Activated T-helper 17 cell treated with anti-CD3 and anti-CD28 coated beads, Interleukin-2, amount 50 U/mL, for 72 hours (primary cell): Measurements from ENCODE around the gene DNM3. TPM values are rescaled to one million over a fixed set of nuclear protein-coding genes. Genes with fewer than 3 reads are reported as not detected.
A peak's percentile ranks its signal among the peaks of the same experiment; 100 is the strongest.
"Not testable (repeated sequence)": the region's sequence is repeated elsewhere in the genome, so short reads cannot be mapped to it uniquely, and the experiment has no call there.

Source experiments
- ATAC-seq: fragments of 150-1000 bp; cut with Tn5 transposase; replicated peaks from 2 replicates; pipeline ENCODE4 v1.10.0; 2021; ENCODE audit warnings: mild to moderate bottlenecking, moderate library complexity
- H3K27ac Mint-ChIP-seq: one replicate; pipeline ENCODE4 v1.8.0; 2022; ENCODE audit warnings: mixed read lengths
- H3K27me3 Mint-ChIP-seq: one replicate; pipeline ENCODE4 v1.8.0; 2022; ENCODE audit warnings: mixed read lengths
- H3K36me3 Mint-ChIP-seq: one replicate; pipeline ENCODE4 v1.8.0; 2022; ENCODE audit warnings: low read depth, mild to moderate bottlenecking, mixed read lengths
- H3K4me1 Mint-ChIP-seq: one replicate; pipeline ENCODE4 v1.8.0; 2022; ENCODE audit warnings: mixed read lengths
- H3K4me3 Mint-ChIP-seq: one replicate; pipeline ENCODE4 v1.8.0; 2022; ENCODE audit warnings: mild to moderate bottlenecking, mixed read lengths
- H3K9me3 Mint-ChIP-seq: one replicate; pipeline ENCODE4 v1.8.0; 2022; ENCODE audit warnings: mixed read lengths
- total RNA-seq, 2 donors: library from RNA; stranded (reverse); gene quantifications; one replicate each; pipeline ENCODE4 v1.2.3, GENCODE V29; 2022

DNM3 gene
- 1 to 10 TPM; 3.0 to 5.8 TPM for total RNA-seq

GRCh38 chr1:171841050-171841910 is at the start of gene DNM3:
TSS of gene DNM3 (plus strand) at chr1:171841498. CDS start at chr1:171841657, 159 bp downstream.
- H3K36me3 Mint-ChIP-seq, result no peaks in the 10 kb centered on the region
- peak within 1 kb of the TSS; percentile 82 for H3K4me3 Mint-ChIP-seq
- peaks cover 14% of the 10 kb centered on the region for H3K27me3 Mint-ChIP-seq
- peak; percentile 94 for ATAC-seq
- no peaks in the 10 kb centered on the region for H3K9me3 Mint-ChIP-seq
- H3K27ac Mint-ChIP-seq, result peak within 1 kb of the TSS; percentile 71
- peaks cover 14% of the 10 kb centered on the region for H3K4me1 Mint-ChIP-seq

DNA sequence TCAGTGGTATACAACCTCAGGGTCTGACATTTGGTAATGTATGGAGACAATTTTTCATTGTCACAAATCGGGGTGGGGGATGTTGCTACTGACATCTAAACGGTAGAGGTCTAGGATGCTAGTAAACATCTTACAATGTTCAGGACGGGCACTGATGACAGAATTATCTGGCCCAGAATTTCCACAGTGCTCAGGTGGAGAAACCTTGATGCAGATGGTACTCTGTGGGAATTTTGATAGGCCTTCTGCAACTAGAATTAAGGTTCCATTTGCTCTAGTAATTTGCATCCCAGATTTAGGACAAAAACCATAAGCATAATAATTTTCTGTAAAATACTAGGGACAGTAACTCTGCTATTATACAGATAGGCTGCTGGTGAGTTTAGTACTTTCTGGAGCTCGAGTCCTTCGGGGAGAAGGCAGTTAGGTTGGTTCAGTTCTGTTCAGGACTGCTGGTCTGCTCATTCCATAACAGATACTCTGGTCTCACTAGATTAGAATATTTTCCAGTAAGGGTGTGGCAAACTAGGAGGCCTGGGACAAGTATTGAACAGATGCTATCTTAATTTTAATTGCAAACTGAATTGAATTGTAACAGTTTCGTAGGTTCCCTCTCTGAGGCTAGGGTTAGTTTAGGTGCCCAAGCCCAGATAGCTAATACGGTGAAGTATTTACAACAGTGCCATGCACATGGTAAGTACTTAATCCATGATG is 48.5 kb upstream of the DNM3 start:
- no peak for ATAC-seq
- no peaks in the 10 kb centered on the region for H3K27me3 Mint-ChIP-seq
- H3K4me1 Mint-ChIP-seq, result peaks cover 18% of the 10 kb centered on the region
- H3K9me3 Mint-ChIP-seq, result no peaks in the 10 kb centered on the region
- H3K4me3 Mint-ChIP-seq, result peak overlapping the region; percentile 78
- H3K36me3 Mint-ChIP-seq, result peaks cover 100% of the 10 kb centered on the region
- peak overlapping the region; percentile 98 for H3K27ac Mint-ChIP-seq

DNA sequence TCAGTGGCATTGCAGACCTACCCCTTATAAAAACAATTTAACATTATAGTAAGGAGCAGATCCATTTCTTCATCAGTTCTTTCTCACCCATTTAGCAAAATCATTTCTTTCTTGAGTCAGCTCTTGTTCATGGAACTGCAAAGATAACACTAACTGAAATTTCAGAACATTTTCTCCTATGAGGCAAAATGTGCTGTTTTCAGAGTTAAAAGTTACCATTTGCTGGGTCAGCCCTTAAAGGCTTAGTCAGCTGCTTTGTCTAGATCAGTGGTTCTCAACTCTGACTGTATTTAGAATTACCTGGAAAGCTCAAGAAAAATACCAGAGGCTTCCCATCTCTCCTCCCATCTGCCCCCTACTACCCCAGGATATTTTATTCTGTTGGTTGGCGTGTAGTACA is 47.7 kb upstream of the DNM3 start:
- no peaks in the 10 kb centered on the region for H3K9me3 Mint-ChIP-seq
- peaks cover 99% of the 10 kb centered on the region for H3K36me3 Mint-ChIP-seq
- H3K27ac Mint-ChIP-seq, result peak overlapping the region; percentile 98
- peak; percentile 64 for ATAC-seq
- no peaks in the 10 kb centered on the region for H3K27me3 Mint-ChIP-seq
- peaks cover 14% of the 10 kb centered on the region for H3K4me1 Mint-ChIP-seq
- H3K4me3 Mint-ChIP-seq, result peak overlapping the region; percentile 78

DNA sequence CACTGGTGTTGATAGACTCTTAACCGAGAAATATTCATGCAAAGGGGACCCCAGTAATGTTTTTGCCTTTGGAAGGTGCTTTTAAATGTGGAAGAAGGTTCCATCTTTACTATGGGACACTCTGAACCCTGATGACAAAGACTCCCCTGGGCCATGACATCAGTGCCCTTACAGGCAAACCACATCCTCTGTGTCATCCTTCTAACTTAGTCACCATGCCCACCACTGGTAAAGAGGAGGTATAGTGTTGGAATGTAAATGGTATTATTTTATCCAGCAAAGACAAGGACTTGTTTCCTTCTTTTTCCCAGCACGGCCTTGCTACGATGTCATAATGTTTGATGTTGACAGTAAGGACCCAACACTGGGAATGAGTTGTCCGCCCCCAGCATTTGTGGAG is 47.2 kb upstream of the DNM3 start:
- Mint-ChIP-seq H3K27me3 (no peaks in the 10 kb centered on the region), H3K4me1 (peaks cover 14% of the 10 kb centered on the region), H3K9me3 (no peaks in the 10 kb centered on the region), H3K27ac (peak overlapping the region; percentile 98), H3K36me3 (peaks cover 96% of the 10 kb centered on the region), H3K4me3 (peak overlapping the region; percentile 78)
- peak; percentile 100 for ATAC-seq

- H3K4me1 Mint-ChIP-seq, result peaks cover 8% of the 10 kb centered on the region
- ATAC-seq, result no peak
- no peak overlapping the region for H3K4me3 Mint-ChIP-seq
- H3K27ac Mint-ChIP-seq, result peak overlapping the region; percentile 69
- no peaks in the 10 kb centered on the region for H3K27me3 Mint-ChIP-seq
- H3K36me3 Mint-ChIP-seq, result peaks cover 85% of the 10 kb centered on the region
- no peaks in the 10 kb centered on the region for H3K9me3 Mint-ChIP-seq
Measured at GRCh38 chr1:171796592-171796991, 44.7 kb upstream of the DNM3 start.

GRCh38 chr1:171798311-171798710 is 43.0 kb upstream of the DNM3 start:
- H3K27me3 Mint-ChIP-seq, result no peaks in the 10 kb centered on the region

GRCh38 chr1:171798765-171799164 is 42.5 kb upstream of the DNM3 start:
- no peak for ATAC-seq
- H3K9me3 Mint-ChIP-seq, result no peaks in the 10 kb centered on the region
- peaks cover 7% of the 10 kb centered on the region for H3K4me1 Mint-ChIP-seq
- no peak overlapping the region for H3K4me3 Mint-ChIP-seq
- no peaks in the 10 kb centered on the region for H3K27me3 Mint-ChIP-seq
- peaks cover 63% of the 10 kb centered on the region for H3K36me3 Mint-ChIP-seq
- no peak overlapping the region for H3K27ac Mint-ChIP-seq

More at GRCh38 chr1:171798311-171798710, 43.0 kb upstream of the DNM3 start:
- peaks cover 8% of the 10 kb centered on the region for H3K4me1 Mint-ChIP-seq
- no peaks in the 10 kb centered on the region for H3K9me3 Mint-ChIP-seq
- no peak overlapping the region for H3K4me3 Mint-ChIP-seq
- no peak overlapping the region for H3K27ac Mint-ChIP-seq
- ATAC-seq, result no peak
- H3K36me3 Mint-ChIP-seq, result peaks cover 68% of the 10 kb centered on the region

- ATAC-seq, result no peak
- Mint-ChIP-seq H3K27me3 (no peaks in the 10 kb centered on the region), H3K4me1 (peaks cover 3% of the 10 kb centered on the region), H3K27ac (no peak overlapping the region), H3K9me3 (no peaks in the 10 kb centered on the region), H3K36me3 (peaks cover 59% of the 10 kb centered on the region), H3K4me3 (no peak overlapping the region)
Measured at GRCh38 chr1:171799166-171799565, 42.1 kb upstream of the DNM3 start.

DNA sequence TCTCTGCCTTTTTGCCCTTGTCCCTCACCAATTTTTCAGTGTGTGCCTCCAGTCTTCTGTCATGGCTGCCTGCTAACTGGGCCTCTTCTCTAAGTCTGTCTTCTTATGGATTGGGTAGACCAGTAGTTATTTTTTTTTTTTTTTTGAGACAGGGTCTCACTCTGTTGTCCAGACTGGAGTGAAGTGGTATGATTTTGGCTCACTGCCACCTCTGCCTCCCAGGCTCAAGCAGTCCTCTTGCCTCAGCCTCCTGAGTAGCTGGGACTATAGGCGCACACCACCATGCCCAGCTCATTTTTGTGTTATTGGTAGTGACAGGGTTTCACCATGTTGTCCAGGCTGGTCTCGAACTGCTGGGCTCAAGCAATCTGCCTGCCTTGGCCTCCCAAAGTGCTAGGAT is 41.6 kb upstream of the DNM3 start:
- H3K4me3 Mint-ChIP-seq, H3K4me1 Mint-ChIP-seq, H3K9me3 Mint-ChIP-seq, ATAC-seq, H3K27me3 Mint-ChIP-seq: not testable (repeated sequence)
- Mint-ChIP-seq H3K27ac (peak overlapping the region; percentile 4), H3K36me3 (peaks cover 54% of the 10 kb centered on the region)

GRCh38 chr1:171800342-171800741 is 41.0 kb upstream of the DNM3 start:
- H3K9me3 Mint-ChIP-seq, result no peaks in the 10 kb centered on the region
- ATAC-seq, result no peak
- peak overlapping the region; percentile 4 for H3K27ac Mint-ChIP-seq
- H3K27me3 Mint-ChIP-seq, result no peaks in the 10 kb centered on the region
- H3K4me1 Mint-ChIP-seq, result no peaks in the 10 kb centered on the region
- peaks cover 48% of the 10 kb centered on the region for H3K36me3 Mint-ChIP-seq
- no peak overlapping the region for H3K4me3 Mint-ChIP-seq

DNA sequence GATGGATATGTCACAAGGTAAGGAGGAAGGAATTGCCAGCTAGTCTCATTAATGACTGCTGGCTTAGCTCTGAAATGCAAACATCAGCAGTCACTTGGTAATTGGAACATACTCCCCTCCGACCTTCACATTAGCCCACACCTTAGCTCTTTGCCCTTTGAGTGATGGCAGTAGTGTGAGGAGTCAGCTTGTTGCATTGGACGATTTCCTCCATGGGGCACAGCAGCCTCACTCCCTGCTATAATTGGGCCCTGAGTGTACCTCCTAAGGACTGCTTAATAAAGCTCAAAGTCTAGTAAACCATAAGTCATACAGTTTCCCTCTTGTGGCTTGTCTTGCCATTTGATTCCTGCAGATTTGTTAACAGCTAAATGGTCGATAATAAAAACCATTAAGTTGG is 40.4 kb upstream of the DNM3 start:
- Mint-ChIP-seq H3K27ac (no peak overlapping the region), H3K27me3 (no peaks in the 10 kb centered on the region), H3K4me1 (no peaks in the 10 kb centered on the region), H3K4me3 (no peak overlapping the region), H3K9me3 (no peaks in the 10 kb centered on the region), H3K36me3 (peaks cover 43% of the 10 kb centered on the region)
- ATAC-seq, result no peak

DNA sequence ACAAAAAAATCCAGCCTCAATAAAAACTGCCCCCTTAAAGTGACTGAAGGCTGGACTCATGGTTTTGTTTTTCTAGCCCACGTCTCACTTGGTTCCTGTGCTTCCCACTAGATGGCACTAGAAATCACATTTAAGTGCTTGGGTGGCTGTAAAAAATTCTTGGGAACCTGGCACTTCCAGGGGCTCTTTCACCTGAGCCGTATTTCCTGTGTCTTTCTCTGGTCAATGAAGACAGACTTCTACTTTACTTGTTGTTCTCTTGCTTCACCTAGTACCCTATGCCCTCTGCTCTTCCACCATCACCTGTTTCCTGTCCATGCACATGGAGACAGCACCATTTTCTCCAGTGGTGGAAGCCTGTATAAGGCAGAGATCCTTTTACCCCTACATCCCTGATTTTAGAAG is 39.8 kb upstream of the DNM3 start:
- Mint-ChIP-seq H3K36me3 (peaks cover 36% of the 10 kb centered on the region), H3K9me3 (no peaks in the 10 kb centered on the region), H3K4me1 (peaks cover 2% of the 10 kb centered on the region), H3K27me3 (no peaks in the 10 kb centered on the region), H3K4me3 (no peak overlapping the region), H3K27ac (peak overlapping the region; percentile 7)
- ATAC-seq, result no peak

DNA sequence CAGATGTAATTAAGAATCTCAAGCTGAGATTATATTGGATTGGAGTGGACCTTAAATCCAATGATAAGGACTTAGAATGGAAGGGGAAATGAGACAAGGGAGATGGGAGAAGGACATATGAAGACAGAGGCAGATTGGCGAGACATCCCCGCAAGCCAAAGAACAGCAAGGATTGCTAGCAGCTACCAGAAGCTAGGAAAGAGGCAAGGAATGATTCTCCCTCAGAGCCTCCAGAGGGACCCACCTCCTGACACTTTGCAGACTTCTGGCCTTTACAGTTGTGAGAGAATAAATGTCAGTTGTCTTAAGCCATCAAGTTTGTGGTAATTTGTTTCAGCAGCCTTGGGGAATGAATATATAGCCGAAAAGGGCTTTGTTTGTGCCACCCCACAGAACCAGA is 39.1 kb upstream of the DNM3 start:
- Mint-ChIP-seq H3K36me3 (peaks cover 29% of the 10 kb centered on the region), H3K4me1 (peaks cover 6% of the 10 kb centered on the region), H3K27ac (peak overlapping the region; percentile 7), H3K27me3 (no peaks in the 10 kb centered on the region), H3K9me3 (no peaks in the 10 kb centered on the region), H3K4me3 (no peak overlapping the region)
- ATAC-seq, result no peak

DNA sequence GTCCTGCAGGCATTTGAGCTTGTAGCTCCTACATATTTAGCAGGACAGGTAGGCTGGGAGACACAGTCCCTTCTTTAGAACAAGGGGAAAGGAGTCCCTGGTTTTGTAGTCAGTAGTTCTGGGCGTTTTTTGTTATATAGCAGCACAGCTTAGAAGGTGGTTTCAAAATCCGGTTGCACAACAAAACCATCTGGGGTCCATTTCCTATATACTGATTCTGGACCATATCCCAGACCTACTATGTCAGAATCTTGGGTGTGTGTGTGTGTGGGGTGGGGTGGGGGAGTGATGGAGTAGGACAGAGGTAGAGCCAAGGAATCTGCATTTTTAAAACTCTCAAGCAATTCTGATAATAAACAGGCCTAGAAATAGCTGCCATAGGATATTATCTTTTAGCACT is 38.3 kb upstream of the DNM3 start:
- Mint-ChIP-seq H3K4me1 (peaks cover 6% of the 10 kb centered on the region), H3K36me3 (peaks cover 21% of the 10 kb centered on the region), H3K27me3 (no peaks in the 10 kb centered on the region), H3K9me3 (no peaks in the 10 kb centered on the region), H3K27ac (no peak overlapping the region), H3K4me3 (no peak overlapping the region)
- ATAC-seq, result no peak

- H3K27ac Mint-ChIP-seq, result no peak overlapping the region
- no peak overlapping the region for H3K4me3 Mint-ChIP-seq
- H3K36me3 Mint-ChIP-seq, result peaks cover 17% of the 10 kb centered on the region
- H3K4me1 Mint-ChIP-seq, result peaks cover 6% of the 10 kb centered on the region
- no peaks in the 10 kb centered on the region for H3K9me3 Mint-ChIP-seq
- H3K27me3 Mint-ChIP-seq, result no peaks in the 10 kb centered on the region
- ATAC-seq, result no peak
Measured at GRCh38 chr1:171803461-171804022, 37.8 kb upstream of the DNM3 start.
